DMS79 treated with DMSO at 0.1 percent for 48 hours (cell line): ENCODE measurements around the gene STAT5B.
A peak's percentile ranks its signal among the peaks of the same experiment; 100 is the strongest.
"Not testable (repeated sequence)": the region's sequence is repeated elsewhere in the genome, so short reads cannot be mapped to it uniquely, and the experiment has no call there.

Experiments used
- DNase-seq: peaks from one replicate; lab custom pipeline; 2025; lab: John Stamatoyannopoulos, UW

STAT5B gene

DNA sequence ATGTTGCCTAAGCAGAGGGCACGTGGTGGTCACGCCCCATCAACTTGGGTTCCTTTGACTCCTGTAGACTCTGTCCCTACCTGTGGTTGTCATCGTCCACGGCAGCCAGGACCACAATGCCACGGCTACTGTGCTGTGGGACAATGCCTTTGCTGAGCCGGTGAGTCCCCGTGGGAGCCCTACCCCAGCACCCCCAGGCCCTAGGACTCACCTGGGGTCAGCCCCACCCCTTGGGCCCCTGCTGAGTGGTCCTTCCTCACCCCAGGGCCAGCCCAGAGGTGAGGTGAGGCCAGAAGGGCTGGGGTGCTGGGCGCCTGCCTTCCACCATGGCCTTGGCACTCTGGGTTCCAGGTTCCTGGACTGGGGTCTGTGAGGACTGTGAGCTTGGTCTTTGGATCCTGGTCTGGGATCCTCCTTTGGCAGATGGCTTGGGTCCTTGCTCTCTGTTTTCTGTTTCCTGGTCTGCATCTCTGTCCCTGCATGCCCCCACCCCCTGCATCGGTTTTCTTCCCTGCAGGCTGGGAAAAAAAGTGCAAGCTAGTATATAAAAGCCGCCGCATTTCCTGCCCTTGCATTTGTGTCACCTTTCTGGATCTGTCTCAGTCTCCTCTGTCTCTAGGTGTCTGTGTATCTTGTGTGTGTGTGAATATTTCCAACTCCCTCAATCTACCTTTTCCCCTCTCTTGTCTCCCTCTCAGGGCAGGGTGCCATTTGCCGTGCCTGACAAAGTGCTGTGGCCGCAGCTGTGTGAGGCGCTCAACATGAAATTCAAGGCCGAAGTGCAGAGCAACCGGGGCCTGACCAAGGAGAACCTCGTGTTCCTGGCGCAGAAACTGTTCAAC, 29.6 kb upstream of the STAT5B start:
- DNase-seq: no peak

DNA sequence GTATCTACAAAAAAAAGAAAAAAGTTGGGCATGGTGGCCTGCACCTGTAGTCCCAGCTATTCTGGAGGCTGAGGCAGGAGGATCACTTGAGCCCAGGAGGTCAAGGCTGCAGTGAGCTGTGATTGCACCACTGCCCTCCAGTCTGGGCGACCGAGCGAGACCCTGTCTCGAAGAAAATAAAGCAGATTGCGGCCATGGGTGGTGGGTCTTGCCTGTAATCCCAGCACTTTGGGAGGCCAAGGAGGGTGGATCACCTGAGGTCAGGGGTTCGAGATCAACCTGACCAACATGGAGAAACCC, 28.8 kb upstream of the STAT5B start:
- DNase-seq: not testable (repeated sequence)

DNA sequence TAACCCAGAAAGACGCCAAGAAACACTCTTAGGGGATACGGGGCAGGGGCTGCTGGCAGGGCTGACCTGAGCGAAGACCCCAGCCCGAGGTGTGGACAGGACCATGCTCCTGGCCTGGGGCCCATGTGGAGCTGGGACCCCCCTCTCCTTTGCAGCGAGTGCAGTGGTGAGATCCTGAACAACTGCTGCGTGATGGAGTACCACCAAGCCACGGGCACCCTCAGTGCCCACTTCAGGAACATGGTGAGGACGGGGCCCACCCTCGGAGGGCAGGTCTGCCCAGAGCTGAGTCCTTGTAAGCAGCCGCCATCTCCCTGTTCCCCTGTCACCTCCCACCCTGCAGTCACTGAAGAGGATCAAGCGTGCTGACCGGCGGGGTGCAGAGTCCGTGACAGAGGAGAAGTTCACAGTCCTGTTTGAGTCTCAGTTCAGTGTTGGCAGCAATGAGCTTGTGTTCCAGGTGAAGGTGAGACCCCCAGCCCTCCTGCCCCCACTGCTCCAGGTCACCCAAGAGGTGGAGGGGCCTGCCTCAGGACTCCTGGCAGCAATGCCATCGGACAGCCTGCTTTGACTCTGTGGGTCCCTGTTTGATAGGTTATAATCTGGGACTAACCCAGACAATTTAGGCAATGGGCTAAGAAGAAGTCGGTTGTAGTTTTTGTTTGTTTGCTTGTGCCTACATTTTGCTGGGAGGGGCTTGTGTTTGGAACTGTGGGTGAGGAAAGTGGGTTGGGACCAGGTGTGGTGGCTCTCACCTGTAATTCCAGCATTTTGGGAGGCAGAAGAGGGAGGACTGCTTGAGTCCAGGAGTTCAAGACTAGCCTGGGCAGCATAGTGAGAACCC, 28.2 kb upstream of the STAT5B start:
- no peak for DNase-seq

DNA sequence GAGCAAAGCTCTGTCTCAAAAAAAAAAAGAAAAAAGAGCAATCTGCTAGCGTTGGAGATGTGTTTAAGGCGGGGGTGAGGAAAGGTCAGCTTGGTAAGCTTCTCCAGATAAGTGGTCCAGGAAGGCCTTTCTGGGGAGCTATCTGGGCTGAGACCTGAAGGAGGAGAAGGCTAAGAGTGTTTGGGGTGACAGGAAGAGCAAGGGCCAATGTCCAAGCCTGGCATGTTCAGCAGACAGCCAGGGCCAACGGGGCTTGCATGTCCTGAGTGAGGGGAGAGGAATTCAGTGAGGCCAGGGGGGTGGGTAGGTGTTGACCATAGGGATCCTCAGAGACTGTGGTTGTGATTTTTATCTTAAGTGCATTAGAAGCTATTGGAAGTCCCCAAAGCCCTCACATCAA, 27.5 kb upstream of the STAT5B start:
- DNase-seq: no peak

DNA sequence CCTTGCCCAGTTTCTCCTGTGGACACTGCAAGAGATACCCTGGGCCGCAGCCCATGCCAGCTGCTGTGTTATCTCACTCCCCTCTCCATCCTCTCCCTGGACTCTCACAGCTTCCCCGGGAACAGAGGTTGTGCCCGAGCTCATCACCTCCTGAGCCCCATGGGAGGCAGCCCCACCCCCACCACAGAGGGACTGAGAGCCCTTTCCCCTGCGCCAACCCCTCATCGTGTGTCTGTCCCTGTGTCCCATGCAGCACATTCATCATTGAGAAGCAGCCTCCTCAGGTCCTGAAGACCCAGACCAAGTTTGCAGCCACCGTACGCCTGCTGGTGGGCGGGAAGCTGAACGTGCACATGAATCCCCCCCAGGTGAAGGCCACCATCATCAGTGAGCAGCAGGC, 24.8 kb upstream of the STAT5B start:
- no peak for DNase-seq

DNA sequence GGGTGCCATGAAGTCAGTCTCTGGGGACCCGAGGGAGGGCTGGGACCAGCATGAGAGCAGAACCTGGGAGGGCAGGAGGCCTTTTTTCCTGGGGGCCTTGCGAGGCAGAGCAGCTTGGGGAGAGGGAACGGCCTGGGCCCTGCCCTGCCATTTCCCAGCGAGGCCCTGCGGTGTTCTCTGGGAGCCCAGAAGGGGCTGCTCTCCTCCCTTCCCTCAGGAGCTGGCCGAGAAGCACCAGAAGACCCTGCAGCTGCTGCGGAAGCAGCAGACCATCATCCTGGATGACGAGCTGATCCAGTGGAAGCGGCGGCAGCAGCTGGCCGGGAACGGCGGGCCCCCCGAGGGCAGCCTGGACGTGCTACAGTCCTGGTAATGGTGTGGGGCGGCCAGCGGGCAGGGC, 23.7 kb upstream of the STAT5B start:
- not testable (repeated sequence) for DNase-seq

DNA sequence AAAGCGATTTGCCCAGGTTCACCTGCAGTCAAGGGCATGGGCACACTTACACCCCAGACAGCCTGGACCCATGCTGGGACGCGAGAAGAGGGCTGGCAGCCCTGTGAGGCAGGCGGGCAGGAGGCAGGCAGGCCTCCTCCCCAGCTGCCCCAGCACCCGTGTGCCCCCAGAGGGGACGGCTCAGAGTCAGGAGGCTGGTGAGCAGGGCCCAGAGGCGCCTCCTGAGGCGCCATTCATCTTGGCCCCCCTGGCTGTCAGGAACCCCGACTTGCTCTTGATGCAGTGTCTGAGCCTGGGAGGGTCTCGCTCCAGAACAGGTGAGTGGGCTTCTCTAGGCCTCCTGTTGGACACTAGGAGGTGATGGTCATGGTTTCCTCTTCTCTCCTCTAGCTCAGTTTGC, 23.2 kb upstream of the STAT5B start:
- not testable (repeated sequence) for DNase-seq

DNA sequence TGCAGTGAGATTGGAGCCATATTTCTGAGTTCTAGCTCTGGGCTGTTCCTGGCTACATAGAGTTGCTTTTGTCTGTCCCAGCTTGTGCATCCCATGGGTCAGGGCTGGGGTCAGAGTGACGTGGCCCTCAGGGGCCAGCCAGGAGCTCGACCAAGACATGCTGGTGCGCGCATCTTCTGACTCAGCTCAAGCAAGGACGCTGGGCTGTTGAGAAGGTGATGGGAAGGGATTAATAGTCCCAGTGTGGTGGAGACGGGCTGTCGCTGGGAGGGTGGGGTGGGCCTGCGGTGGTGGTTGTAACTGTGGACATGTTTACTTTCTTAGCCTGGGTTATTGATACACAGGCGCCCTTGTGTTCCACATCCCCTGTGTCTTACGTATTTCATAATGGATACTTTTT, 21.6 kb upstream of the STAT5B start:
- DNase-seq: not testable (repeated sequence)

DNA sequence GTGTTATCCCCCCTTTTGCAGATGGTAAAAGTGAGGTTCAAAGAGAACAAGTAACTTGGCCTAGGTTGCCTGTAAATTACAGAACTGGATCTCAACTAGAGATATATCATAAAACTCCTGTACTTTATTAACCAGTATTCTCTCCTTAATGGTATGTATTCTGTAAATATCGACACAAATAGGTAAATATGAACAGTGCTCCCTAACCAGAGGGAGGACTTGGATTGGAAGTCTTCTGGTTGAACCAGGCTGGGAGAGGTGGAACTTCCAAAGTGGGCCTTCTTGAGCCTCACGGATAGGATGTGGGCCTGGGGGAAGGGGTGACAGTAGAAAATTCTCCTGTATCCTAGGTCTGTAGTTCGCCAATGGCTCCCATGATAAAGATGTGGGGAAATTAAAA, 19.8 kb upstream of the STAT5B start:
- no peak for DNase-seq

DNA sequence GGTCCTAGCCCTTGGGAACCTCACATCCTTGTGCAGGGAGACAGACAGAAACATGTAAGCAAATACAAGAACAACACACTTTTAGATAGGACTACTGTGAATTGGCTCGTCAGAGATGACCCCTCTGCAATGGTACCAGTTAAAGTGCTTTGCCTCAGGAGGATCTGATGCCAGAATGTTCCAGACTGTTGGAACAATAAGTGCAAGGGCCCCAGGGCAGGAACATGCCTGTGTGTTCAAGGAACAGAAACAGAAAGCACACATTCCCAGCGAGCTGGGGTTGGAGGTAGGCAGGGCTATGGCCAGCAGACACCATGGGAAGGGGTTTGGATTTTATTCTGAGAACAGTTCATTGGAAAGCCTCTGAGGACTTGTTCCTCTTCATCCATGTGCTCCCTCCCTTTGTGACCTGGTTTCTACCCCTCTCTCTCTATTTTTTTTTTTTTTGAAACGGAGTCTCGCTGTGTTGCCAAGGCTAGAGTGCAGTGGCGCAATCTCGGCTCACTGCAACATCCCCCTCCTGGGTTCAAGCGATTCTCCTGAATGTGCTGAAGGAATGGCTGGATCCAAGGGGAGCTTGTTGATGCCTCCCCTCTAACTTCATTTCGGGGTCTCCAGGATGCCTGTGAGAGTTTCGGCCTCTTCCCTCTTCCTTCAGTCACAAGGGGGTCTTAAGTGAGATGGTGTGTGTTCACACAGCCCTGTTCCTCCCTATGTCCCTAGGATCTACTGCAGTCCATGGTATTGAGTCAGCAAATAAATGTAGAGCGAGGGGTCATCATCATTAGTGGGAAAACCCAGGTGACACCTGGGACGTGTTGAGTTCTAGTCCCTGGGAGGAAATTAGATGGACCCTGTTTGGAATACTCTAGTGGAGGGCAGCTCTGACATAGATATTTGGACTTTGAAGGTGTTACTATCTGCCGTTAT, 18.5 kb upstream of the STAT5B start:
- no peak for DNase-seq

DNA sequence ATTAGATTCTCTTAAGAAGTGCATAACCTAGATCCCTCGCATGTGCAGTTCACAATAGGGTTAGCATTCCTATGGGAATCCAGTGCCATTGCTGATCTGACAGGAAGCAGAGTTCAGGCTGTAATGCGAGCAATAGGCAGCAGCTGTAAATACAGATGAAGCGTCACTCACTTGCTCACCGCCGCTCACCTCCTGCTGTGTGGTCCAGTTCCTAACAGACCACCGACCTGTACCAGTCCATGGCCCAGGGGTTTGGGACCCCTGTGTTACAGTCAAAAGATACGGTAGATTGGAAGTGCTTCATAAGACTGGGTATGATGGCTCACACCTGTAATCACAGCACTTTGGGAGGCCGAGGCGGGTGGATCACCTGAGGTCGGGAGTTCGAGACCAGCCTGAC, 14.9 kb upstream of the STAT5B start:
- no peak for DNase-seq

DNA sequence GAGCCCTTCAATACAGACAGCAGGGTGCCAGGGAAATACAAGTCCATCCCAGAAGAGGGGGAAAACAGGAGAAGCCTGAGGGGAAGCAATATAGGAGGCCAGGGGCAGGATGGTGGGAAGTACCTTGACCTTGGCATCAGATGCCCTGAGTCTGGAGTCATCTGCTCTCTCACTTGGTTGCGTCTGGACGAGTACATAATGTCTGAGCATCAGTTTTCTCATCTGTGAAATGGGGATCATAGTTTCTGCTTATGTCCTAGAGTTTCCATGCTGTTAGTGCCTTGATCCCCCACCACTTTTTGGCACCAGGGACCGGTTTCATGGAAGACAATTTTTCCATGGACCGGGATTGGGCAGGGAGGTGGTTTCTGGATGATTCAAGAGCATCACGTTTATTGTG, 14.4 kb upstream of the STAT5B start:
- DNase-seq: no peak

DNA sequence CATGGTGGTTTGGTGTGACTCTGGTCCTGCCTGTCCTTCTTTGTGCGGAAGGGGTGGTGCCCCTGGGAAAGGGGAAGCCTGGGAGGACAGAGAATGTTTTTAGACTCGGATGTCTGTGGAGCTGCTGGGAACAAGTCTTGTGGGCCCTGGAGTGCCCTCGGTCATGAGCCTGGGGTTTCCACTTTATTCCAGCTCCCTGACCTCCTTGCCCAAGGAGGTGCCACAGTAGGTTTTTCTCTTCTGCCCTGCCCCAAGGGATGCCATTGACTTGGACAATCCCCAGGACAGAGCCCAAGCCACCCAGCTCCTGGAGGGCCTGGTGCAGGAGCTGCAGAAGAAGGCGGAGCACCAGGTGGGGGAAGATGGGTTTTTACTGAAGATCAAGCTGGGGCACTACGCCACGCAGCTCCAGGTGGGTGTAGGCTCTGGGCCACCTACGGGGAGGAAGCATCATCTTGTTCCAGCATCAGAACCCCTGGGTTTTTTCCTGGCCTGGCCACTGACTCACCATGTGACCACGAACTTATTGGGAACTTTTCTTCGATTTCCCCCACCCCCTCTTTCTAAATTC, 13.5 kb upstream of the STAT5B start:
- DNase-seq: no peak

DNA sequence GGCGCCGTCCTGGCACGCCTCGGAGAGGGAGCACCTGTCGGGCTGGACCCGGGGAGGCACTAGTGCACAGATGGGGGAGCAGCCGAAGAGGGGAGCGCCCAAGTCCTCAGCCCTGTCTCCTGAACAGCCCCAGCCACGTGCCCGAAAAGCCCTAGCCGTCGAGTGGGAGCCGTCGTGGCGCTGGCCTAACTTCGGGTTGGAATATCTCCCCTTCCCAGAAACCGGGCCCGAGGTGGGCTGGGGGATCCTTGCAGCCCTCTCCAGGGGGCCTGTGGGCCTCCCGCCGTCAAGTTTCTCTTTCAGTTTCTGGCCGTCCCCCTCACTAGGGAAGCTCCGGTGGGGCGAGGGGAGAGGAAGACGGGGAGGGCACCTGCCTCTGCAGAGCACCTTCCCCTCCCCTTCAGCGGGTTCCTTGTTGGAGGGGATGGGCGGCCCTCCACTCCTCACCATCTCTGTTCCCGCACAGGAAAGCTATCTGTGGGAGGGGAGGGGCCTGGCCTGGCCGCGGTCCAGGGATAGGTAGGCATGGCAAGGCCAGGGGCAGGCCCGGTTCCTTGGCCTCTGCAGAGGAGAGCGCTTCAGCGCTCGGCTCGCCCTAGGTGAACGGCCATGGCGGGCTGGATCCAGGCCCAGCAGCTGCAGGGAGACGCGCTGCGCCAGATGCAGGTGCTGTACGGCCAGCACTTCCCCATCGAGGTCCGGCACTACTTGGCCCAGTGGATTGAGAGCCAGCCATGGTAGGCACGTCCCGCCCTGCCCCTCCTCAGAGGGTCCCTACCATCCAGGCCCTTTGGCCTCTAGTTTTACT, 12.8 kb upstream of the STAT5B start:
- DNase-seq: peak; percentile 46

DNA sequence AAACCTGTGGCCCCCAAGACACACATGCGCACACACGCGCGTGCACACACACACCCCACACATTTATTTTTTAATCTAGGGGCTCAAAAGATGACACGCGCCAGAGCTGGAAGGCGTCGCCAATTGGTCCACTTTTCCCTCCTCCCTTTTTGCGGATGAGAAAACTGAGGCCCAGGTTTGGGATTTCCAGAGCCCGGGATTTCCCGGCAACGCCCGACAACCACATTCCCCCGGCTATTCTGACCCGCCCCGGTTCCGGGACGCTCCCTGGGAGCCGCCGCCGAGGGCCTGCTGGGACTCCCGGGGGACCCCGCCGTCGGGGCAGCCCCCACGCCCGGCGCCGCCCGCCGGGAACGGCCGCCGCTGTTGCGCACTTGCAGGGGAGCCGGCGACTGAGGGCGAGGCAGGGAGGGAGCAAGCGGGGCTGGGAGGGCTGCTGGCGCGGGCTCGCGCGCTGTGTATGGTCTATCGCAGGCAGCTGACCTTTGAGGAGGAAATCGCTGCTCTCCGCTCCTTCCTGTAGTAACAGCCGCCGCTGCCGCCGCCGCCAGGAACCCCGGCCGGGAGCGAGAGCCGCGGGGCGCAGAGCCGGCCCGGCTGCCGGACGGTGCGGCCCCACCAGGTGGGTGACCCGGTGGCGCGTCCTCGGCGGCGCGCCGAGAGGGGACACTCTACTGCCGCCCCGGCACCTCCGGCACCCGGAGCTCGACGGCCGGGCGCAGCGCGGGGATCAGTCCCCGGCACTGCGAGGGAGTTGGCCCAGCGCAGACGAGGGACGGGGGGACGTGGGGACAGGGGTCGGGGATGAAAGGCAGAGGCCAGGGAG, 12.0 kb upstream of the STAT5B start, which contains the start of gene STAT5A:
Gene STAT5A (plus strand): TSS at position 522 of the 826 bp plus-strand sequence. CDS start 914 bp downstream, outside the sequence.
- DNase-seq: peak; percentile 42

DNA sequence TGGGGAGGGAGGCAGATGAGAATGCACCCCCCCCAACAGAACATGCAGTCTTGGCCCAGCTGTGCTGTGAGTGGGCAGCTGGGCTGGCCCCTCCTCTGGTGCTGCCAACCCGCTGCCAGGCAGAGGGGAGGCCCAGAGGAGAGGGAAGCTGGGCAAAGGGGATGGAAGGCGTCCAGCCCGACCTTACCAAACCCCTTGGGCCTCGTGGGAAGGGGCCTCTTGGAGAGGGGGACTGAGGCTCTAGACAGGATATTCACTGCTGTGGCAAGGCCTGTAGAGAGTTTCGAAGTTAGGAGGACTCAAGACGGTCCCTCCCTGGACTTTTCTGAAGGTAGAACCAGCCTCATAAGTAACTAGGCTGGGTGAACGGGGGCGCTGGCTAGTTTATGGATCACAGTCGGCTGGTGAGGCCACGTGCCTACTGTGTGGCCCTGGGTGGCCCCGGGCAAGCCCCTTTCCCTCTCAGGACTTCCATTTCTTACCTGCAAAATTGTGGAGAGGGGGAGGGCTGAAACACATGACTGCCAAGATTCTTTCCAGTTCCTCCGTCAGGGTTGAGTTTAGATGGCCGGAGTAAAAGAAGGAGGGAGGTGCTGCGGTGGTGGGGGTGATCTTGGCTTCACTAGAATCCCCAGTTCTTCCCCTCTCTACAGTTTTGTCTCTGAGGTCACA, 11.2 kb upstream of the STAT5B start:
- no peak for DNase-seq

DNA sequence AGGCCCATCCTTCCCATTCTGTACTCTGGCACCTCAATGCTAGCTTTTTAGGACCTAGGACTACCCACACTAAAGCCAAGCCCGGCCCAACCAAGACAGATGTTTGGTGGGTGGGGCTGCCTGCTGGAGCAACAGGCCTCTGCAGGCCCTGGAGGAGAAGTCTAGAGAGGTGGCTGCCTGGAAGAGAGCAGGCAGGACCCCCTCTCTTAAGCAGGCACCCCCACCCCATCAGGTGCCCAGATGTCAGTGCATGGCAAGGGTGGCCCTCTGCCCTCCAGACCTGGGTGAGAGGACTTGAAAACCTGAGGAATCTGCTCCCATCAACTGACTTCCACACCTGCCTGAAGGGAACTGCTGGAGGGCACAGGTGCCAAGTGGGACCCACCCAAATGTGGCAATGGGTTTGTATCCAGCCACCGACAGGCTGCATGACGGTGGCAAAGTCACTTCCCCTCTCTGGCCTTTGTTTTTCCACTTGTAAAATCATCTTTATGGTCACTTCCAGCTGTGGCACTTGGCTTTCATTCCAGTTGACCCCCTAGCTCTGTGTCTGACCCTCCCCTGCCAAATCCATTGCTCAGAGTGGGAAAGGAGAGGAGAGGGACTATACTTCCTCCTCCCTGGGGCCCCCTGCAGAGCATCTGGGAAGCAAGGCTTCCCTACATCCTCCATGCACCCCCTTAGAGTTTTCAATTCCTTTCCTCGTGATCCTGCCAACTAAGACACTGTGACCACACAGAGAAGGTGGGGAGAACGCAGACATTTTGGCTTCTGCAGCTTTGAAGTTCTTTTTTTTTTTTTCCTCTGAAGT, 10.4 kb upstream of the STAT5B start:
- DNase-seq: no peak

DNA sequence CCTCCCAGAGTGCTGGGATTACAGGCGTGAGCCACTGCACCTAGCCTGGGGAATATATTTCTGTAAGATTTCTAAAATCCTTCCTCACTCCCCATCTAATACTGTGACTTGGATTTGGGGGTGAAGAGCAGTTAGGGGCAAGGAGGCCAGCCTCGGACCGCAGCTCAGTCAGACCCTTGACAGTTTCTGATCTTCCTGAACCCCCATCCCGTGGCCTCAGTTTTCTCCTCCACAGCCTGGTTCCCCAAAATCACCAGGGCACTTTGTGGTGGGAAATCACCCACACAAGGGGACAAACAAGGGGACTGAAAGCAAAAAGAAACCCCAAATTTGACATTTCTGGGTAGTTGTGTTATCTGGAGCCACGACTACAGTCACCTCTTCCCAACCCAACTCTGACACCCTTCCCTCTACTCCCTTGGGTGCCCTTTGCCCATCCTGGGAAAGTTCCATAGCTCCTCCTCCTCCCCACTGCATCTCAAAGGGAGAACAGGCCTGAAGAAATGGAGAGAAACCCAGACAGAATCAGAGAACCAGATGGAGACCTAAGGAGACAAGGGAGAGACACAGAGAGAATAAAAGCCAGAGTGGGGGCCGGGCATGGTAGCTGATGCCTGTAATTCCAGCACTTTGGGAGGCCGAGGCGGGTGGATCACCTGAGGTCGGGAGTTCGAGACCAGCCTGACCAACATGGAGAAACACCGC, 9.3 kb upstream of the STAT5B start:
- DNase-seq: no peak
